GM18499 (cell line): ENCODE measurements around the gene ZNF638.

Experiments used
- ATAC-seq: cut with Tn5 transposase; IDR thresholded peaks from one replicate; pipeline ENCODE4 v1.9.1; 2021; ENCODE audit warnings: moderate number of reproducible peaks; ENCODE audit not compliant: insufficient read depth, unreplicated experiment

ZNF638 gene

DNA sequence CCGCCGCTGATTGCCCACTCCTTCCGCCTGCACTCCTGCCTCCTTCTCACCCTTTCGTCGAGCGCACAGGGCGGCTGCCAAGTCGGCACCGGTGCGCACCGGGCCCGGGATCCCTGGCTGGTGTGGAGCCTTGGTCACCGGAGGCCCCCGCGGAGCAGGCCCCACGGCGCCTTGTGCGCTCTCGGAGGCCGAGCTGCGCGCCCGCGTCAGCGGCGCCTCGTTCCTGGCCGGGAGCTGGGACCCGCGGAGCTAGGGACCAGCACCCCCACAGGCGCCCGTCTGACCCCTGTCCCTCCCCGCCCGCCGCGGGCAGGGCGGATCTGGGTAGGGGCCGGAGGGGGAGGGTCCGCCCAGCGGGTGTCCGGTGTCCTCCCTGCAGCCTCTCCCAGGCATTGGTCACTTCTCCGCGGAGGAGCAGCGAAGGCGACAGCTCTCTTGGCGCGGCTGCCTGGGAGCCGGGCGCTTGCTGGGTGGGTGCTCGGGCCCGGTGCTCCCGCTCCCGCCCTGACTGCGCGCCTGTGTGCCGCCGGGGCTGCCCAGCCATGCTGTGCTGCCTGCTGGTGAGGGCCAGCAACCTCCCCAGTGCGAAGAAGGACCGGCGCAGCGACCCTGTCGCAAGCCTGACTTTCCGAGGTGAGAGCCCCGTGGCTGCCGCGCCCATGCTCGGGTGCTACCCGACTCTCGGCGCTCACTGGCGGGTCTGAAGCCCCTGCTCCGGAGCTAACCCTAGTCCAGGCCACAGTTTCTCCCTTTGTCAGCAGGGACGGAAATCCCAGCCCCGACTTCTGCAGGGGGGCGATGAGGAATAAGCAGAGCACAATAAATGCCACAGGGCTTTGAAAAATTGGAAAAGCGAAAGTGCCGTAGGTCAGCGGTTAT, 135.0 kb downstream of the ZNF638 start:
- no peak for ATAC-seq

DNA sequence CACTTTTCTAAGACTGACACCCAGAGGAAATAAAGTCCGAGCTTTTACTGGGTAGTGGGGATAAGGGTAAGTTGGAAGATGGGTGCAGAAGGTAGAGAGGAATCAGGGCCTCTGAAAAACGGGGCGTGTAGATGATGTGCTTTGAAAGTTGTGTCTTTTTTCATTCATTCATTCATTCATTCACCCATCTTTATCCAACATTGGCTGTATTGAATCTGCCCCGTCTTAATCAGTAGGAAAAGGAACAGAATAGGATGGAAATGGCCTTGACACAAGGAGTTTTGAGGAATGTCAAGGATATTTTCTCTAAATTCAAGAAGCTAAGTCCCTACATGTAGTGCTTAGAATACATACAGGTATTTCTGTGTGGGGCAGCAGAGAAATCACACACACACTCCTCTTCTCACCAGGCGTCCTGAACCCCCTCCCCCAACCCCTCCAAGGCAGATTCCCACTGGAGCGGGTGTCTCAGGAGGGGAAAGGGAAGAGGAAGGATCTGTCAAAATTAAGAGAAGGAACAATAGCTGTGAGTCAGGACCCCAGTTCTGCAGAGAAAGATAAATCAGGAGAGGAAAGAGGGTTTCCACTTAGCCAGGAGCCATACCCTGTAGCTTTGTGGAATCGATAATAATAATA, 135.7 kb downstream of the ZNF638 start:
- no peak for ATAC-seq

DNA sequence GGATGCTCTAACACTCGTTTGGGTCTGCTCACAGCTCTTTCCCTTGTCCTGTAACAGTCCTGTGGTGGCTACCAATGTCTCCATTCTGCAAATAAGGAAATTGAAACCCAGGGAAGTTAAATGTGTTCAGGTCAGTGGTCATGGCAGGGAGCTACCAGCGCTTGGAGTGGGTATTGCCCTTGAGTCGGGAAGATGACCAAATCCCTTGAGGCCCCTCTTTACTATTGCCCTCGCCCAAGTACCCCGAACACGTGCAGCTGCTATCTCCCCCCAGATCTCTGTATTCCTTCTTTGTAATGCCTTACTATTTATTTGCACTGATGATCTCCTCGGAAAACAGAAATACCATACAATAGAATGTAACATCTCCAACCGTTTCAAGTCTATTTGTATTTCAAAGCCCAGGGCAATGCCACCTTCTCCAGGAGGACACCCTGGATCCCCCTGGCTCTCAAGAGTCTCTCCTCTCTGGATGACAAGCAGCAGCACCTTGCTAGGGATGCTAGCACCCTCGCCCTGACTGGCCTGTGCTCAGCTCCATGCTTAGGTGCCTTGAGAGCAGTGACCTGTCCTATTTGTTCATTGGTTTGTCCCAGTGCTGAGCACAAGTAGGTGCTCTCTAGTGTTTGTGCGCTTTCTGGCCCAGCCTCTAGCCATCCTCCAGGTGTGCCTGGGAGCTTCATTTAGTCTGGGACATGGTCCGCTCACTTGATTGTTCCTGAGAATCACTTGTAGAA, 136.9 kb downstream of the ZNF638 start:
- no peak for ATAC-seq

DNA sequence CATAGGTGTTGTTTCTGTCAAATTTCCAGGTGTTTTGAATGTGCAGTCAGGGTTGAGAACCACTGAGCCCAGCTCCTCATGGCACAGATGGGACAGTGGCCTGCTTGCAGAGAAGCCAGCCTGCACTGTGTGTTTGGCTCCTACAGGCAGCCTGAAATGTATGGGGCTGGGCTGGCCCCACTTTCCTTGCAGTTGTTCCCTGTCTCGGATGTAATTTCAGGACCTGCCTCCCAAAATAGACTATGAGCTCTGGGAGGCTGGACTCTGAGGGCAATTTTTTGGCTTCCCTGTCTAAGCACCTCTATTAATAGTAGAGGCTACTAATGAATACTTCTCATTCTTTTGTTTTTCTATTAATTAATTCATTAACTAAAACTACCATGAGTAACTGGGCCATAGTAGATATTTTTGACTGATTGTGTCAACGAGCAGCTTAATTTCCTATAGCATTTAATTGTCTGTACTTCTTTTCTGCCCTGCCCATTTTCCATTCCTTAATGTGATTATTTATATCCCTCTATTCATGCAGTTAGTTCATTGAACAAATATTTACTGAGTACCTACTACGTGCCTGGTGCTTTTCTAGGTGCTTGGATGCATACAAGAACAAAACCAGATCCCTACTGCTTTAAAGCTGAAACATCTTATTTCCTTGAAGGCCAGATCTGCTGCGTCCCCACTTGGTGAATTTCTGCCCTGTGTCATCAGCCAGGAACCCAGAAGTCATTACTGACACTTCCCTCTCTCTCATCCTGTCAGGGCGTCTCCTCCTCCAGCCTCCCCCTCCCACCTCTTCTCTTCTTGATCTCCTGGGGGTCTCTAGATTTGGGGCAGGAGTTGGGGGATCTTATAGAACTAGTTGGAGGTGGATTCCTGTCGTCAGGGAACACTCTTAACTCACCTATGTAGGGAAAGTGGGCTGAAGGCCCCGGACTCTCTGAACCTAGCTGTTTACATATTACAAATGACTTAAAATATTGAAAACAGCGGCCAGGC, 138.1 kb downstream of the ZNF638 start:
- ATAC-seq: no peak

DNA sequence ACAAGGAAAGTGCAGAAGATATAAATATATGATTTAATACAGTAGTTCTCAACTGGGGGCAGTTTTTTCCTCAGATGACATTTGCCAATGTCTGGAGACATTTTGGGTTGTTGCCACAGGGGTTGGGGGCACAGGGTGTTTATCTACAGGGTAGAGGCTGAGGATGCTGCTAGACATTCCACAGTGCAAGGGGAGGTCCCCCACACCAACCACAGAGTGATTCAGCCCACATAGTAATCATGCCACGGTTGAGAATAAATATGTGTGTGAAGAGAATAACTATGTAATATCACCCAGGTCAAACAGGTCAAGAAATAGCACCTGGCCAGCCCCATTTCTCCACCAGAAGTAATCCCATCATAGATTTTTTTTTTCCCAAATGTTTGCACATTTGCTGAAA, 139.7 kb downstream of the ZNF638 start:
- no peak for ATAC-seq

DNA sequence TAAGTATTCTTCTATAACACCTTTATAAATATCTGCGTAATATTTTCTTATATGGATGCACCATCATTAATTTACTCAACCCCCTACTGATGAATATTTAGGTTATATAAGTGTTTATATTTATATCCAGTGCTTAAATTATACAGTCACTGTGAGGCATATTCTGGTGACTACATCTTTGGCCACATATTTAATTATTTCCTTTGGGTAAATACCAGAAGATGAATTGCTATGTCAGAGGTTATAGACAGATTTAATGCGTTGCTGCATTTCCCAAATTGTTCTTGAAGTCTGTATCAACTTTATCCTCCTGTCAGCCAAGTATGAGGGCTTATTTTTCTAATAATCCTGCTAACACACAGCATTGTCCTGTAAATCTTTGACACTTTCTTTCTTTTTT, 140.4 kb downstream of the ZNF638 start:
- no peak for ATAC-seq

DNA sequence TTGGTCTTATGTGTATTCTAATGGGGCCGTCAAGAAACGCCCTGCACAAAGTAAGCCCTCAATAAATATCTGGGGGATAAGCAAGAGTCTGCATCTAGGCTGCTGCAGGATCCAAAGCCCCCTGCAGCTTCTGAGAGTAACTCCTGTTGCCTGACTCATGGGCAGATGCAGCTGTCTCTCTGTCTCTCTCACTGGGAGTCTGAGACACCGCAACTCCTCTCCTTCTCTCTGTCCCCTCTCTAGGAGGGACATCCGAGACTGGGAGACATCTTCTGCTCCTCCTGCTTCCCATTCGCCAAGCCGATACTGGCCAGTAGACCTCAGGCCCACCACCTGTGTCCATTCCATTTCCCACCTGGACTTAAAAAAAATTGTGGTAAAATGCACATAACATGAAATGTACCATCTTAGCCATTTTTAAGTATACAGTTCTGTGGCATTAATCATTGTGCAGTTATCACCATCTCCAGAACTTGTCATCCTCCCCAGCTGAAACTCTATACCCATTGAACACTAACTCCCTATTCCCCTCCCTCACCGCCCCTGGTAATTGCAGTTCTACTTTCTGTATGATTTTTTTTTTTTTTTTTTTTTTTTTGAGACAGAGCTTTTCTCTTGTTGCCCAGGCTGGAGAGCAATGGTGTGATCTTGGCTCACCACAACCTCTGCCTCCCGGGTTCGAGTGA, 141.9 kb downstream of the ZNF638 start:
- no peak for ATAC-seq

DNA sequence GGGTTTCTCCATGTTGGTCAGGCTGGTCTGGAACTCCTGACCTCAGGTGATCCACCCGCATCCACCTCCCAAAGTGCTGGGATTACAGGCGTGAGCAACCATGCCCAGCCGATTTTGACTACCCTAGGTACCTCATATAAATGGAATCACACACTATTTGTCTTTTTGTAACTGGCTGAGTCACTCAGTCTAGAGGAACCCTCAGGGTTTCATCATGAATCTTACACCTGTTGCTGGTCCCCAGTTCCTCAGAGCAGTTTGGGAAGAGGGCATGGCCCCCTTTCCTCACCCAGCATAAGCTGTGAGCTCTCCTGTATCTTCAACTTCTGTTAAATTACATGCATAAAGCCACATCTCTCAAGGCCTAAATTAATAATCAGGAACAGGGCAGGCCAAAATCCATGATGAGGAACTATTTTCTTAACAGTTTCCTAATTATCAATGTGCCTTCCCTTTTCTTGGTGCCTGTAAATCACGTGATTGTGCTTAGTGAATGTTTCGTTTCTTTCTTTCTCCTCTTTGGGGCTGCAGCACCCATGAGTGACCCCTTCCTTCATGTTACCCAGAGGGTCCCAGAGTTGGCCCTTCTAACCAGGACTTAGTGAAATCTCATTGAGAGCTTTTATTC, 142.6 kb downstream of the ZNF638 start:
- no peak for ATAC-seq

DNA sequence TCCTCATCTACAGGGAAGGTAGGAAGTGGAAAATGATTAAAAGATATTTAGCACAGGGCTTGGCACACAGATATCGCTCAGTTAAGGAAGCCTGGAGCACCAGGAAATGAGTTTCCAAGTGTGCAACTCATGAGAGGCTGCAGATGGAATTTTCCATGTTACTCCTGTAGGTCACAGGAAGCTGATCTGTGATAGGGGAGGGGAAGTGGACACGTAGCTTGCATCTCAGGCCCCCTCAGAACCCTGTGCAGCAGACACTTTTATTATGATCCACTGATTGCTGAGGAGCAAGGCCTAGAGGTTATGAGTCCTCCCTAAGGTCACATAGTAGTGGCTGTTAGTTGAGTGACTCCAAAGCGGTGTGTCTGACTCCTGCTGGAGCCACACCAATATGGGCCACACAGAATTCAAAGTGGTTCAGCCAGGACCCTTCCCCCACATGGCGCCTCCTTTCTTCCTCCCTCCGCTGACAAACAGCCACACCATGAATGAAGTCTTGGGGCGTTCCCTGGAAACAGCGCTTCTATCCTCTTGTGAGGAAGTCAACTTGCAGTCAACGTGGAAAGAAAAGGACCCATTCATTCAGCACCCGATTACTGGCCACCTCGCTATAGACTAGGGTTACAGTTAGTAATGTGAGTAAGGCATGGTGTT, 143.3 kb downstream of the ZNF638 start:
- ATAC-seq: no peak

DNA sequence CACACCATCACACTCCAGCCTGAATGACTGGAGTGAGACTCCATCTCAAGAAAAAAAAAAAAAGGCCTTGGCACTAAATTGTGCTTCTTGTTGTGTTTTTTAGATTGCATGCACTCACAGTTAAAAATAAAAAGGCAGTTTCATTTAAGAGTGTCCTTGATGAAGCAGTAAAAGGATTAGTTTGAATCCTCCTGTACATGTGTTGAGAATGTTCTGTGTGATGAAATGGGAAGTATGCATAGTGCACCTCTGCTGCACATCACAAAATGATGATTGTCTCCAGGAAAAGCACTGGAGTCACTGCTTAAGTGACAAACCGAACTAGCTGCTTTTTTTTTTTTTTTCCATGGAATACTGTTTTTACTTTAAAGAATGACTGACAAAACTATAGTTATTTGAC, 144.9 kb downstream of the ZNF638 start:
- no peak for ATAC-seq

DNA sequence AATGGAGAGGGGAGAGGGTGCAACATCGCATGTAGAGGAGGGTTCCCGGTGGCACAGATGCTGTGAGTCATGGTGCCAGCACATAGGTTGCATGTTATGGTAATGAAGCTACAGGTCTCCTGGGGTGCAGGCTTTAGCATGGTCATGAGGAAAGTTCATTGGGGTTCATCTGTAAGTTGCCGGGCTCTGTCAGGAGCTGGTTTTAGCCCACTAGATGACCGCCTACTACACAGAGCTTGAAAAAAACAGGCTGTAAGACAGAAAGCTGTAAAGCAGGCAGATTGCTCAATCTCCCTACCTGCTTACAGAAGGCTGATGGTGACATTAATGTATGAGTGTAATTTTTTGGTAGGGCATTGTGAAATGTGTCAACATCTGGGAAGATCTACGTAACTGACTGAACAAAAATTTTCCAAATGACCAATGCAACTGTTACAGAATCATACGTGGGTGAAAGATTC, 145.7 kb downstream of the ZNF638 start:
- no peak for ATAC-seq

DNA sequence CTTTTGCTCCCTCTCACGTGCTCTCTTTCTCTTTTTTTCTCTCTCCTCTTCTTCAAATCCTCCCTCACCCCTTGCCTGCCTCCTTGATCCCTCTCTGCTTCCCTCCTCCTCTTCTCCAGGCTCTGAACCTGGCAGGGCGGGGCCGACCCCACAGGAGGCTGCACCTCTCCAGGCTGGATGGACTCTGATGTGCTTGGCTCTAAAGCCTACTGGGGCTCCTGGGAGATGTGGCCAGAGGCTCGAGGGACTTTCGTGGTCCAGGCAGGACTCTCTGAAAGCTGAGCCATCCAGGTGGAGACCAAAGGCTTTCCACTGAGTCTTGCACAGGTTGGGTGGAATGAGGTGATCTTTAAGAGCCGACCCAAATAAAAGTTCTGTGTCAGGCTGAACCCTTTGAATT, 147.2 kb downstream of the ZNF638 start:
- no peak for ATAC-seq

DNA sequence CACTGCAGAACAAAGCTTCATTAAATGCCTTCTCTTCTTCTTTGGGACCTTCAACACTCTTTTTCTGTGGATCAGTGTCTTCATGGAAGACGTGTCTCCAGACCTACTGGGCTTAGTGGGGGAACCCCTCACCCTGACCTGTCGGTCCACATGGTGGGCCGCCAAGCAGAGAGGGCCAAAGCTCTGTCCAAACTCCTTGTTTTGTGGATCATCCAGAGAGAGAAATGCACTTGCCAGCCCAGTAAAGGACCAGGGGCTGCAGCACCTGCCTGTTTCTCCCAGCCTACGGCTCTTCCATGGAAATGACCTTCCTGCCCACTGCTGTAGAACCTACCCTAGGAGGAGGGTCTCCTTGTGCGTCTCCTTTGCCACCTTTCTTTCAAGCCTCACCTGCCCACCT, 147.7 kb downstream of the ZNF638 start:
- no peak for ATAC-seq

DNA sequence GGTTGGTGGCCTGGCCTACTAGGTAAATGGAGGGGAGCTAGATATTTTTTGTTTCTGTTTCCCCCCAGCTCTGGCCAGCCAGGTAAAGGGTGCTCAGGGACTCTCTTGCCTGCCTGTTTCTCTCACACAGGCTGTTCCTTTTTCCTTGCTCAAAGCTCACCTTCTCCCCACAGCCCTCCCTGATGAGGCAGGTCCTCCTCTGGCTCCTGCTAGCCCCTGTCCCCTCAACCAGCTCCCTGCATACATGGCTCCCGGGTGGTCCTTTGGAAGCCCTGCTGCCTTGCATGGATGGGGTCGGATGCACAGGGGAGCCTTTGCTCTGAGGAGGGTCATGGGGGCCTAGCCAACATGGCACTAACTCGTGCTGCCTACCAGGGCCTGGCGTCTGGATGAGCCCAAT, 149.5 kb downstream of the ZNF638 start:
- ATAC-seq: no peak

DNA sequence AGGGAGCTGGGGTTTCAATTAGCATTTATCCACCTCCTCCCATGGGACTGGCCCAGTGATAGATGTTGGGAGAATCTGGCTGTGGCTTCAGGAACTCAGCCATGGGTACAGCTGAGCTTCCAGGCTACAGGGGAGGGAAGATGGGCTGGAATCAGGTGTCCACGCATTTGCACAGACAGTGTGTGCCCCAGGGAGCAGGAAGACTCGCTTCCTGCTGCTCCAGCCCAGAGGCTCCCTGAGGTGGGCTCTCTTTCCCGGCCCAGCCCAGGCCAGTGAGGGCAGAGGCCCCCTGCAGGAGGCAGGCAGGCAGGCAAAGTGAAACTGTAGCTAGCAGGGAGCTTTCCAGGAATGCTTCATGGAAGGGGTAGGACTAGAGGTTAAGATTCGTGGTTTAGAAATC, 150.5 kb downstream of the ZNF638 start:
- ATAC-seq: no peak

DNA sequence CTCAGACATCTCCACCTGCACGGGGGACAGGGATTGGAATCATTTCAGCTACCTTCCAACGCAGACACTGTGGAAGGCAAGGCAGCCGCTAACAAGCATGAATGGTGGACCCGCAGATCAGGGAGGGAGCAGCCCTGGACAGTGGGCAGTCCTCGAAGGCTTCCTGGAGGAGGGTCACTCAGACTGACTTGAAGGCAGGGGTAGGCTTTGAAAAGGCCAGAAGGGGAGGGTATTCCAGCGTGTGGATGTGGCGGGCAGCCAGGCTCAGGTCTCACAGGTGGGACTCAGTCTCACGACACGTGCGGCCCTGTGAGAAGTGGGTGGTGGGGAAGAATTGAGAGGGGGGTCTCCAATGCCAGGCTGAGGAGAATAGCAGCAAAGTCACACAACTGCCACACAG, 151.7 kb downstream of the ZNF638 start:
- no peak for ATAC-seq

DNA sequence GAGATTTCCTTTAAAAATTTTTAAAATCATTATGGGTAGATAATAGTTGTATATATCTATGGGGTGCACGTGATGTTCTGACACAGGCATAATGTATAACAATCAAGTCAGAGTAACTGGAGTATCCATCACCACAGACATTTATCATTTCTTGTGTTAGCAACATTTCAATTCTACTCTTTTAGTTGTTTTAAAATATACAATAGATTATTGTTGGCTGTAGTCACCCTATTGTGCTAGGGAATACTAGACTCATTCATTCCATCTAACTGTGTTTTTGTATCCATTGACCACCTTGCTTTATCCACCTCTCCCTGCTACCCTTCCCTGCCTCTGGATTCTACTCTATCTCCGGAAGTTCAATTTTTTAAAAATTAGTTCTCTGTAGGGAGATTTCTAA, 152.8 kb downstream of the ZNF638 start:
- ATAC-seq: no peak
